HCT116 (cell line): ENCODE results near the gene CRADD. TPM values are rescaled to one million over a fixed set of nuclear protein-coding genes. Genes with fewer than 3 reads are reported as not detected.

Experiments
- ATAC-seq: fragments of 200-7000 bp; cut with Tn5 transposase; 2 replicates; pipeline ENCODE4 v1.9.1; 2020; ENCODE audit warnings: mild to moderate bottlenecking, moderate library complexity
- BruUV-seq: library from RNA; stranded (reverse); fragments of 400-500 nt; replicated peaks from 2 replicates; lab custom pipeline; 2021; lab: Mats Ljungman, UMichigan
- CTCF ChIA-PET: fragments of 300-600 bp; sonication (Branson Sonifier 250); formaldehyde crosslinking; loops from one replicate; lab custom pipeline; 2021; ENCODE audit warnings: antibody characterized with exemption; lab: Charles Lee
- POLR2A ChIA-PET: fragments of 300-600, 350-600 bp; sonication (Branson Sonifier 250); formaldehyde crosslinking; loops from one replicate; lab custom pipeline; 2021; ENCODE audit warnings: antibody characterized with exemption; lab: Charles Lee
- RAD21 ChIA-PET, 2 experiments: fragments of 300-600 bp; sonication (Branson Sonifier 250); formaldehyde crosslinking; loops; one replicate each; lab custom pipeline; 2023; ENCODE audit warnings: low total read pairs in 2 of 2; ENCODE audit not compliant: uncharacterized antibody in 2 of 2, unreplicated experiment in 2 of 2, low non-redundant PET in 1 of 2; lab: Charles Lee
- DNase-seq: peaks from one replicate; pipeline ENCODE4 v3.0.0-alpha.2; 2010; ENCODE audit warnings: low read depth, low spot score
- H2AFZ ChIP-seq: fragments of 200-600 bp; shearing (Covaris generic), sonication (generic); 2 replicates; pipeline ENCODE4 v1.6.1; 2017; ENCODE audit warnings: low read depth, mixed run types, mixed read lengths, antibody characterized with exemption, low read length; ENCODE audit not compliant: poor library complexity, severe bottlenecking
- H3K27ac ChIP-seq: 2 replicates; pipeline ENCODE4 v1.5.1; 2012; ENCODE audit warnings: low read depth, low read length
- H3K27me3 ChIP-seq: fragments of 200-600 bp; sonication (generic); 2 replicates; pipeline ENCODE4 v1.6.1; 2016; ENCODE audit warnings: mixed run types, low read length, mixed read lengths; ENCODE audit not compliant: insufficient read depth
- H3K36me3 ChIP-seq, 2 experiments: fragments of 200-500 bp in 1 of 2; fragments of 200-600 bp in 1 of 2; sonication (Bioruptor generic) in 1 of 2; sonication (generic) in 1 of 2; 2 replicates each; pipeline versions ENCODE4 v1.5.1 to v1.6.1; 2014 to 2016; ENCODE audit warnings: low read length in 2 of 2, inconsistent platforms in 1 of 2, mixed read lengths in 1 of 2, mixed run types in 1 of 2; ENCODE audit not compliant: insufficient read depth in 2 of 2, control insufficient read depth in 1 of 2
- H3K4me1 ChIP-seq, 2 experiments: fragments of 200-600 bp in 1 of 2; sonication (generic) in 1 of 2; 2 replicates each; pipeline versions ENCODE4 v1.5.1 to v1.6.1; 2012 to 2017; ENCODE audit warnings: low read length in 2 of 2, inconsistent platforms in 1 of 2, mild to moderate bottlenecking in 1 of 2, mixed read lengths in 1 of 2, mixed run types in 1 of 2, moderate library complexity in 1 of 2; ENCODE audit not compliant: insufficient read depth in 2 of 2, control insufficient read depth in 1 of 2
- H3K4me2 ChIP-seq: fragments of 200-600 bp; sonication (generic); 2 replicates; pipeline ENCODE4 v1.6.1; 2017; ENCODE audit warnings: mixed run types, low read length, mixed read lengths
- H3K4me3 ChIP-seq, 2 experiments: fragments of 200-600 bp in 1 of 2; sonication (generic) in 1 of 2; replicated peaks in 1 of 2; 2 replicates each; pipeline ENCODE4 v1.5.1; 2011 to 2016; ENCODE audit warnings: low read length in 2 of 2, control low read depth in 1 of 2, low read depth in 1 of 2, mild to moderate bottlenecking in 1 of 2, mixed read lengths in 1 of 2, mixed run types in 1 of 2
- H3K79me2 ChIP-seq: fragments of 200-600 bp; sonication (generic); 2 replicates; pipeline ENCODE4 v1.6.1; 2017; ENCODE audit warnings: mild to moderate bottlenecking, mixed run types, low read length, moderate library complexity, mixed read lengths; ENCODE audit not compliant: insufficient read depth
- H3K9ac ChIP-seq: fragments of 200-600 bp; sonication (generic); 2 replicates; pipeline ENCODE4 v1.6.1; 2016; ENCODE audit warnings: low read length, mixed read lengths
- H3K9me2 ChIP-seq: fragments of 200-600 bp; sonication (generic), shearing (Covaris generic); 2 replicates; pipeline ENCODE4 v1.6.1; 2017; ENCODE audit warnings: mixed run types, mild to moderate bottlenecking, moderate library complexity; ENCODE audit not compliant: insufficient read depth
- H3K9me3 ChIP-seq, 2 experiments: fragments of 200-500 bp in 1 of 2; fragments of 200-600 bp in 1 of 2; sonication (Bioruptor generic) in 1 of 2; sonication (generic) in 1 of 2; 2 replicates each; pipeline ENCODE4 v1.6.1; 2014 to 2017; ENCODE audit warnings: low read length in 2 of 2, mixed read lengths in 2 of 2, inconsistent platforms in 1 of 2, low read depth in 1 of 2, mild to moderate bottlenecking in 1 of 2, mixed run types in 1 of 2, moderate library complexity in 1 of 2; ENCODE audit not compliant: control insufficient read depth in 1 of 2, insufficient read depth in 1 of 2
- H4K20me1 ChIP-seq: fragments of 200-600 bp; sonication (generic), shearing (Covaris generic); 2 replicates; pipeline ENCODE4 v1.6.1; 2017; ENCODE audit warnings: mixed run types, mild to moderate bottlenecking, moderate library complexity; ENCODE audit not compliant: insufficient read depth
- ATF3 ChIP-seq: IDR thresholded peaks from 2 replicates; pipeline ENCODE4 v1.6.1; 2012
- CBX3 ChIP-seq: IDR thresholded peaks from 2 replicates; pipeline ENCODE4 v1.6.1; 2012; ENCODE audit warnings: low read depth
- CEBPB ChIP-seq: IDR thresholded peaks from 2 replicates; pipeline ENCODE4 v1.6.1; 2012; ENCODE audit warnings: low read depth
- CTCF ChIP-seq, 3 experiments: fragments of 200-600 bp in 1 of 3; sonication (generic) in 1 of 3; IDR thresholded peaks in 2 of 3; conservative IDR thresholded peaks in 1 of 3; 2 replicates each; pipeline ENCODE4 v1.5.1; 2012 to 2017; ENCODE audit warnings: low read depth in 2 of 3, low read length in 2 of 3, antibody characterized with exemption in 1 of 3, borderline replicate concordance in 1 of 3, control low read depth in 1 of 3, mild to moderate bottlenecking in 1 of 3, mixed read lengths in 1 of 3, mixed run types in 1 of 3, moderate library complexity in 1 of 3; ENCODE audit not compliant: insufficient read depth in 1 of 3
- ELF1 ChIP-seq: IDR thresholded peaks from 2 replicates; pipeline ENCODE4 v1.6.1; 2012; ENCODE audit warnings: low read depth, borderline replicate concordance
- EZH2 ChIP-seq: fragments of 200-600 bp; sonication (generic); IDR thresholded peaks from 2 replicates; pipeline ENCODE4 v1.6.1; 2017; ENCODE audit warnings: antibody characterized with exemption, mixed run types
- EZH2phosphoT487 ChIP-seq: fragments of 200-600 bp; IDR thresholded peaks from 2 replicates; pipeline ENCODE4 v1.6.1; 2018; ENCODE audit warnings: antibody characterized with exemption, borderline replicate concordance
- FOSL1 ChIP-seq: IDR thresholded peaks from 2 replicates; pipeline ENCODE4 v1.6.1; 2012; ENCODE audit warnings: low read depth
- MAX ChIP-seq: IDR thresholded peaks from 2 replicates; pipeline ENCODE4 v1.6.1; 2012
- POLR2A ChIP-seq: IDR thresholded peaks from 2 replicates; pipeline ENCODE4 v1.7.0; 2011; ENCODE audit warnings: borderline replicate concordance; ENCODE audit not compliant: insufficient read depth, insufficient read length; ENCODE audit errors: extremely low read depth
- POLR2AphosphoS5 ChIP-seq: IDR thresholded peaks from 2 replicates; pipeline ENCODE4 v1.6.1; 2011; ENCODE audit warnings: mild to moderate bottlenecking, low read depth, low read length, moderate library complexity
- RAD21 ChIP-seq: IDR thresholded peaks from 2 replicates; pipeline ENCODE4 v1.6.1; 2012; ENCODE audit warnings: low read depth, mild to moderate bottlenecking
- REST ChIP-seq: IDR thresholded peaks from 2 replicates; pipeline ENCODE4 v1.6.1; 2012; ENCODE audit warnings: low read depth
- SIN3A ChIP-seq: IDR thresholded peaks from 2 replicates; pipeline ENCODE4 v1.6.1; 2012; ENCODE audit warnings: low read depth
- SP1 ChIP-seq: IDR thresholded peaks from 2 replicates; pipeline ENCODE4 v1.6.1; 2012; ENCODE audit warnings: low read depth
- SRF ChIP-seq: IDR thresholded peaks from 2 replicates; pipeline ENCODE4 v1.6.1; 2012; ENCODE audit warnings: low read depth
- TCF7L2 ChIP-seq: IDR thresholded peaks from 2 replicates; pipeline ENCODE4 v1.7.0; 2011; ENCODE audit warnings: borderline replicate concordance, inconsistent platforms; ENCODE audit not compliant: insufficient read depth, insufficient read length; ENCODE audit errors: extremely low read depth
- YY1 ChIP-seq: IDR thresholded peaks from 2 replicates; pipeline ENCODE4 v1.6.1; 2011; ENCODE audit warnings: low read length, low read depth, moderate library complexity, mild to moderate bottlenecking; ENCODE audit not compliant: insufficient replicate concordance; ENCODE audit errors: extremely low read depth
- ZFX ChIP-seq: fragments of 450-650 bp; IDR thresholded peaks from 2 replicates; pipeline ENCODE4 v1.6.1; 2017
- ZNF274 ChIP-seq: fragments of 200-500 bp; sonication (Bioruptor generic); IDR thresholded peaks from 2 replicates; pipeline ENCODE4 v1.6.1; 2014; ENCODE audit warnings: mild to moderate bottlenecking, low read depth, low read length, inconsistent platforms
- intact Hi-C: fragments of 100-400 bp; cut with micrococcal nuclease; formaldehyde crosslinking; loops from 2 replicates; pipeline ENCODE4 v1.10.0; 2022
- total RNA-seq: library from RNA; stranded (reverse); gene quantifications from one replicate; pipeline ENCODE4 v1.2.1, GENCODE V29; 2021; ENCODE audit not compliant: unreplicated experiment

The CRADD gene
- total RNA-seq, 1 experiment from 2014 or later, result 12.2 TPM

GRCh38 chr12:93720559-93720958, 43.4 kb downstream of the CRADD start:
- ChIA-PET POLR2A (no interaction called here), CTCF (no interaction called here), RAD21 (no interaction called here)
- Histone ChIP-seq H3K9me2 (no peaks in the 10 kb centered on the region), H3K79me2 (no peaks in the 10 kb centered on the region), H3K4me3 (no peak overlapping the region), H3K27me3 (no peaks in the 10 kb centered on the region), H3K36me3 (no peaks in the 10 kb centered on the region), H3K9ac (no peak overlapping the region), H3K4me2 (no peak overlapping the region), H2AFZ (no peak overlapping the region), H3K4me1 (peaks cover 0 to 8% of the 10 kb centered on the region in 2 experiments; a peak in 2 of 4 replicates), H3K27ac (no peak overlapping the region), H4K20me1 (no peaks in the 10 kb centered on the region), H3K9me3 (no peaks in the 10 kb centered on the region)
- intact Hi-C loops, result no loop called here
- TF ChIP-seq CTCF (IDR thresholded peaks at IDR 0.05 in 2 of 3, conservative IDR thresholded peaks at IDR 0.05 in 1 of 3; ENCODE audit: borderline replicate concordance in 1 of 3, insufficient read depth in 1 of 3, low read depth in 2 of 3, low read length in 2 of 3), result no peak
- TF ChIP-seq ZNF274, result no peak
- TF ChIP-seq CEBPB, result no peak
- TF ChIP-seq SP1, result no peak
- TF ChIP-seq YY1, result no peak
- TF ChIP-seq EZH2, result no peak
- TF ChIP-seq POLR2AphosphoS5, result no peak
- TF ChIP-seq SIN3A, result no peak
- no peak for TF ChIP-seq FOSL1
- no peak for TF ChIP-seq ATF3
- no peak for TF ChIP-seq POLR2A
- no peak for TF ChIP-seq RAD21
- TF ChIP-seq MAX, result no peak
- no peak for TF ChIP-seq CBX3
- no peak for TF ChIP-seq TCF7L2
- no peak for TF ChIP-seq SRF
- no peak for TF ChIP-seq EZH2phosphoT487
- no peak for TF ChIP-seq ZFX
- TF ChIP-seq ELF1, result no peak
- TF ChIP-seq REST, result no peak
- BruUV-seq, result no TSS peak
- ATAC-seq, result no peak
- no peak for DNase-seq
